ENCODE results near the gene NTMT2. TPM values are rescaled to one million over a fixed set of nuclear protein-coding genes. Genes with fewer than 3 reads are reported as not detected.
"Not testable (repeated sequence)": the region's sequence is repeated elsewhere in the genome, so short reads cannot be mapped to it uniquely, and the experiment has no call there.

Gene NTMT2
- total RNA-seq, 1 donor from 2014 or later, result not detected

DNA sequence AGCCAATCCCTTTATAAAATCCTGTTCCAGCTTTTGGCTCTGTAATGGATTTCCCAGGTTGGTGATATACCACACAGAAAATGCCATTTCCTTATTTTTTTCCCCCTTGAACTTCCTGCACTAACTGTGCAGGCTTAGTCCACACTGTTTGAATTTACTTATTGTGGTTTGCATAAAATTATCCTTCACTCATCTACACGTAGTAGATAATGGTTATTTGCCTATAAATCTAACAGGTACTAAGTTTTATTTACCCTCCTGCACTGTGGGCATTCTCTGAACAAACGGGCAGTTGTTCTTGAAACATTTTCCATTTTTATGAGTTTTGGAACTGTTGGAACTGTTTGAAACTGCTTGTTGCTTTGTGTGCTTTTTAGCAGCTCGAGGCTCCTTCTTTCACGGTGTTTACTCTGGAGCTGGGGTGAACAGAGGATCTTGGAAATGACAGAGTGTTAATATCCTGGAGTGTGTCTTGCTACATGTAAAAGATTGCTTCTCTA lies 48.3 kb upstream of the NTMT2 start:
- no peak overlapping the region for H3K4me3 ChIP-seq
- Mint-ChIP-seq H3K4me1 (peaks cover 28% of the 10 kb centered on the region), H3K36me3 (no peaks in the 10 kb centered on the region), H3K4me3 (no peak overlapping the region), H3K27me3 (ENCODE audit: insufficient read depth, low read depth) (no peaks in the 10 kb centered on the region), H3K9me3 (peaks cover 8% of the 10 kb centered on the region), H3K27ac (peak overlapping the region; percentile 73)
- H4K20me1 ChIP-seq (ENCODE audit: low read depth), result no peaks in the 10 kb centered on the region
- TF ChIP-seq, protein P1, sequence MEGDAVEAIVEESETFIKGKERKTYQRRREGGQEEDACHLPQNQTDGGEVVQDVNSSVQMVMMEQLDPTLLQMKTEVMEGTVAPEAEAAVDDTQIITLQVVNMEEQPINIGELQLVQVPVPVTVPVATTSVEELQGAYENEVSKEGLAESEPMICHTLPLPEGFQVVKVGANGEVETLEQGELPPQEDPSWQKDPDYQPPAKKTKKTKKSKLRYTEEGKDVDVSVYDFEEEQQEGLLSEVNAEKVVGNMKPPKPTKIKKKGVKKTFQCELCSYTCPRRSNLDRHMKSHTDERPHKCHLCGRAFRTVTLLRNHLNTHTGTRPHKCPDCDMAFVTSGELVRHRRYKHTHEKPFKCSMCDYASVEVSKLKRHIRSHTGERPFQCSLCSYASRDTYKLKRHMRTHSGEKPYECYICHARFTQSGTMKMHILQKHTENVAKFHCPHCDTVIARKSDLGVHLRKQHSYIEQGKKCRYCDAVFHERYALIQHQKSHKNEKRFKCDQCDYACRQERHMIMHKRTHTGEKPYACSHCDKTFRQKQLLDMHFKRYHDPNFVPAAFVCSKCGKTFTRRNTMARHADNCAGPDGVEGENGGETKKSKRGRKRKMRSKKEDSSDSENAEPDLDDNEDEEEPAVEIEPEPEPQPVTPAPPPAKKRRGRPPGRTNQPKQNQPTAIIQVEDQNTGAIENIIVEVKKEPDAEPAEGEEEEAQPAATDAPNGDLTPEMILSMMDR (IDR thresholded peaks at IDR 0.05), result no peak
- TF ChIP-seq EZH2phosphoT487 (IDR thresholded peaks at IDR 0.05) (no peak), EZH2 (IDR thresholded peaks at IDR 0.05) (no peak)
- H2AFZ ChIP-seq (replicated peaks), result no peak overlapping the region
- H3F3A ChIP-seq (ENCODE audit: low read depth), result peaks cover 17% of the 10 kb centered on the region
- no peak for DNase-seq (ENCODE audit: low spot score)
- no peaks in the 10 kb centered on the region for H3K36me3 ChIP-seq
- H3K79me2 ChIP-seq (ENCODE audit: low read depth), result no peaks in the 10 kb centered on the region
- H3K9me3 ChIP-seq (ENCODE audit: low read depth), result no peaks in the 10 kb centered on the region
- H3K4me1 ChIP-seq, result peaks cover 17% of the 10 kb centered on the region
- H3K27me3 ChIP-seq, result peaks cover 42% of the 10 kb centered on the region
- H3K27ac ChIP-seq, result no peak overlapping the region
- H3K9ac ChIP-seq, result no peak overlapping the region
- H3K4me2 ChIP-seq, result no peak overlapping the region

DNA sequence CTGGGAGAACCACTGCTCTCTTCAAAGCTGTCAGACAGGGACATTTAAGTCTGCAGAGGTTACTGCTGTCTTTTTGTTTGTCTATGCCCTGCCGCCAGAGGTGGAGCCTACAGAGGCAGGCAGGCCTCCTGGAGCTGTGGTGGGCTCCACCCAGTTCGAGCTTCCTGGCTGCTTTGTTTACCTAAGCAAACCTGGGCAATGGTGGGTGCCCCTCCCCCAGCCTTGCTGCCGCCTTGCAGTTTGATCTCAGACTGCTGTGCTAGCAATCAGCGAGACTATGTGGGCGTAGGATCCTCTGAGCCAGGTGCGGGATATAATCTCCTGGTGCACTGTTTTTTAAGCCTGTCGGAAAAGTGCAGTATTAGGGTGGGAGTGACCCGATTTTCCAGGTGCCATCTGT lies 32.6 kb upstream of the NTMT2 start:
- H3K27ac Mint-ChIP-seq; H3K9ac ChIP-seq; H3K27ac ChIP-seq; H2AFZ ChIP-seq (replicated peaks); H4K20me1 ChIP-seq (ENCODE audit: low read depth); H3K79me2 ChIP-seq (ENCODE audit: low read depth); H3K27me3 Mint-ChIP-seq (ENCODE audit: insufficient read depth, low read depth); H3K4me3 ChIP-seq; DNase-seq (ENCODE audit: low spot score); H3K4me1 ChIP-seq; H3K9me3 Mint-ChIP-seq; H3F3A ChIP-seq (ENCODE audit: low read depth); H3K36me3 Mint-ChIP-seq; H3K4me2 ChIP-seq; H3K36me3 ChIP-seq; H3K4me1 Mint-ChIP-seq; H3K4me3 Mint-ChIP-seq; H3K27me3 ChIP-seq; H3K9me3 ChIP-seq (ENCODE audit: low read depth): not testable (repeated sequence)

DNA sequence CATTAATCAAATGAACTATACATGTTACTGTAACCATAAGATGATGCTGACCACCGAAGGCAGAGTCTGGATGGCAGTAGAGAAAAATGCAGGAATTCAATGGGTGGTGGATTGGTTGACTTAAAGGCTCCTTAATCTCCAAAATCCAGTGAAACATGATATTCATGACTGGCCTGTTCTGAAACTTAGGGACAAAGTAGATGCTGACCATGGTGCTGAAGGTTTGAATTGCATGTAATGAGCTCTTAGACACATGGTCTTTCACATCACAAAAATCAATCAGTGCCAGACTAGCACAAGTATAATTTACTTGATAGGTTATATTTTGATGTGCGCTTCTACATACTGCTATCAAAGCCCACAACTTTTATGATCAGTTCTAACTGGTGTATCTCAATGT lies 30.9 kb upstream of the NTMT2 start:
- no peak overlapping the region for H3K4me3 ChIP-seq
- H3K36me3 Mint-ChIP-seq, result no peaks in the 10 kb centered on the region
- no peaks in the 10 kb centered on the region for H3K27me3 Mint-ChIP-seq (ENCODE audit: insufficient read depth, low read depth)
- no peak for TF ChIP-seq EZH2phosphoT487 (IDR thresholded peaks at IDR 0.05)
- TF ChIP-seq EZH2 (IDR thresholded peaks at IDR 0.05), result no peak
- TF ChIP-seq, protein P1 (IDR thresholded peaks at IDR 0.05), result no peak
- H3K27ac ChIP-seq, result no peak overlapping the region
- no peak overlapping the region for H3K4me2 ChIP-seq
- H3K4me3 Mint-ChIP-seq, result no peak overlapping the region
- no peaks in the 10 kb centered on the region for H3K4me1 ChIP-seq
- H4K20me1 ChIP-seq (ENCODE audit: low read depth), result no peaks in the 10 kb centered on the region
- peak; percentile 57 for DNase-seq (ENCODE audit: low spot score)
- no peaks in the 10 kb centered on the region for H3F3A ChIP-seq (ENCODE audit: low read depth)
- H3K27ac Mint-ChIP-seq, result no peak overlapping the region
- no peak overlapping the region for H3K9ac ChIP-seq
- H3K79me2 ChIP-seq (ENCODE audit: low read depth), result no peaks in the 10 kb centered on the region
- no peaks in the 10 kb centered on the region for H3K4me1 Mint-ChIP-seq
- H3K27me3 ChIP-seq, result no peaks in the 10 kb centered on the region
- no peaks in the 10 kb centered on the region for H3K9me3 ChIP-seq (ENCODE audit: low read depth)
- H3K9me3 Mint-ChIP-seq, result peaks cover 7% of the 10 kb centered on the region
- no peak overlapping the region for H2AFZ ChIP-seq (replicated peaks)
- no peaks in the 10 kb centered on the region for H3K36me3 ChIP-seq

DNA sequence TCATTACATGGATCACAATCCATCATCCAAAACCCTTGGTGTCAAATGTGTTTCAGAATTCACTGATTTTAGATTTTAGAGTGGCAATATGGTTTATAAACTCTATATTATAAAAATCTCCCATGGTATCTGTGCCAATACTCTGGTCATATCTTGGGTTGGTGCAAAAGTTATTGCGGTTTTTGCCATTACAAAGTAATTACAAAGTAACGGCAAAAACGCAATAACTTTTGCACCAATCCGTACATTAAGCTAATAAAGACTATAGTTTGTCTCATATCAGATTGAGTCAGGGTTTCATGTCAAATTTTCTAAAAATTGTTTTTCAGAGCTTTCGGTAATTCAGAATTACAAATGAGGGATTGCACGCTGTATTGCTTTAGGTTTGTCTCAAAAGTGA lies 23.4 kb upstream of the NTMT2 start:
- Mint-ChIP-seq H3K36me3 (no peaks in the 10 kb centered on the region), H3K27me3 (ENCODE audit: insufficient read depth, low read depth) (peaks cover 2% of the 10 kb centered on the region), H3K4me3 (no peak overlapping the region), H3K27ac (no peak overlapping the region), H3K9me3 (peaks cover 2% of the 10 kb centered on the region), H3K4me1 (peaks cover 2% of the 10 kb centered on the region)
- H3K9me3 ChIP-seq (ENCODE audit: low read depth), result no peaks in the 10 kb centered on the region
- no peaks in the 10 kb centered on the region for H4K20me1 ChIP-seq (ENCODE audit: low read depth)
- no peak overlapping the region for H3K4me2 ChIP-seq
- no peaks in the 10 kb centered on the region for H3K36me3 ChIP-seq
- no peak overlapping the region for H3K4me3 ChIP-seq
- TF ChIP-seq, protein P1 (IDR thresholded peaks at IDR 0.05), result no peak
- TF ChIP-seq EZH2phosphoT487 (IDR thresholded peaks at IDR 0.05), result no peak
- TF ChIP-seq EZH2 (IDR thresholded peaks at IDR 0.05), result no peak
- no peak overlapping the region for H3K27ac ChIP-seq
- H3K4me1 ChIP-seq, result no peaks in the 10 kb centered on the region
- no peaks in the 10 kb centered on the region for H3K27me3 ChIP-seq
- no peak overlapping the region for H2AFZ ChIP-seq (replicated peaks)
- H3K79me2 ChIP-seq (ENCODE audit: low read depth), result no peaks in the 10 kb centered on the region
- no peak overlapping the region for H3K9ac ChIP-seq
- DNase-seq (ENCODE audit: low spot score), result no peak
- no peaks in the 10 kb centered on the region for H3F3A ChIP-seq (ENCODE audit: low read depth)

Measured in neural progenitor cell (in vitro differentiated cells).